GM23338 (cell line): ENCODE data around the gene AMDHD1. TPM values are rescaled to one million over a fixed set of nuclear protein-coding genes. Genes with fewer than 3 reads are reported as not detected.
A peak's percentile ranks its signal among the peaks of the same experiment; 100 is the strongest.

Experiments used
- ATAC-seq: fragments of 200-7000 bp; cut with Tn5 transposase; 3 replicates; pipeline ENCODE4 v1.9.1; 2020
- DNase-seq: peaks from one replicate; pipeline ENCODE4 v3.0.0-alpha.2; 2015; ENCODE audit warnings: low spot score
- H2AFZ ChIP-seq: fragments of 200-600 bp; sonication (generic); 2 replicates; pipeline ENCODE4 v1.8.0; 2016; ENCODE audit warnings: antibody characterized with exemption, mild to moderate bottlenecking, moderate library complexity
- H3F3A ChIP-seq: fragments of 200-600 bp; sonication (generic); replicated peaks from 2 replicates; pipeline ENCODE4 v1.8.0; 2017; ENCODE audit warnings: antibody characterized with exemption, mixed run types, low read depth
- H3K27ac ChIP-seq: fragments of 200-600 bp; sonication (generic); 2 replicates; pipeline ENCODE4 v1.6.1; 2016; ENCODE audit warnings: low read depth
- H3K27me3 ChIP-seq: fragments of 200-600 bp; sonication (generic); 2 replicates; pipeline ENCODE4 v1.8.0; 2016; ENCODE audit warnings: mild to moderate bottlenecking, mixed run types, moderate library complexity; ENCODE audit not compliant: insufficient read depth
- H3K36me3 ChIP-seq: fragments of 200-600 bp; sonication (generic); 2 replicates; pipeline ENCODE4 v1.8.0; 2016; ENCODE audit warnings: mild to moderate bottlenecking; ENCODE audit not compliant: insufficient read depth
- H3K4me1 ChIP-seq: fragments of 200-600 bp; sonication (generic); 2 replicates; pipeline ENCODE4 v1.8.0; 2016; ENCODE audit warnings: mild to moderate bottlenecking, moderate library complexity; ENCODE audit not compliant: insufficient read depth
- H3K4me2 ChIP-seq: fragments of 200-600 bp; sonication (generic); 2 replicates; pipeline ENCODE4 v1.7.1; 2017; ENCODE audit warnings: mixed run types
- H3K4me3 ChIP-seq: fragments of 200-600 bp; sonication (generic); 2 replicates; pipeline ENCODE4 v1.6.1; 2016; ENCODE audit warnings: mixed run types
- H3K79me2 ChIP-seq: fragments of 200-600 bp; sonication (generic); replicated peaks from 2 replicates; pipeline ENCODE4 v1.8.0; 2017; ENCODE audit warnings: mild to moderate bottlenecking; ENCODE audit not compliant: insufficient read depth
- H3K9me2 ChIP-seq: fragments of 200-600 bp; sonication (generic); 2 replicates; pipeline ENCODE4 v1.8.0; 2017; ENCODE audit not compliant: insufficient read depth
- H4K20me1 ChIP-seq: fragments of 200-600 bp; sonication (generic); replicated peaks from 2 replicates; pipeline ENCODE4 v1.8.0; 2017; ENCODE audit warnings: mild to moderate bottlenecking; ENCODE audit not compliant: insufficient read depth
- H3K27ac Mint-ChIP-seq: 2 replicates; pipeline ENCODE4 v1.8.0; 2020; ENCODE audit warnings: inconsistent platforms, mild to moderate bottlenecking, moderate library complexity, mixed read lengths
- H3K27me3 Mint-ChIP-seq: 3 replicates; pipeline ENCODE4 v1.8.0; 2022; ENCODE audit warnings: low read depth, mild to moderate bottlenecking, moderate library complexity, mixed read lengths, inconsistent platforms; ENCODE audit not compliant: insufficient read depth, poor library complexity
- H3K36me3 Mint-ChIP-seq: 3 replicates; pipeline ENCODE4 v1.8.0; 2021; ENCODE audit warnings: low read depth, mild to moderate bottlenecking, inconsistent platforms, moderate library complexity, mixed read lengths
- H3K4me1 Mint-ChIP-seq: 3 replicates; pipeline ENCODE4 v1.8.0; 2020; ENCODE audit warnings: mild to moderate bottlenecking, inconsistent platforms, mixed read lengths
- H3K4me3 Mint-ChIP-seq: 3 replicates; pipeline ENCODE4 v1.8.0; 2021; ENCODE audit warnings: moderate library complexity, mild to moderate bottlenecking, inconsistent platforms, mixed read lengths
- H3K9me3 Mint-ChIP-seq: 3 replicates; pipeline ENCODE4 v1.8.0; 2020; ENCODE audit warnings: moderate library complexity, mild to moderate bottlenecking, inconsistent platforms, mixed read lengths
- CREB1 ChIP-seq: fragments of 250-450 bp; sonication (Bioruptor Pico); IDR thresholded peaks from 2 replicates; pipeline ENCODE4 v1.5.0; 2020; ENCODE audit warnings: low read depth, mild to moderate bottlenecking, moderate library complexity
- NANOG ChIP-seq: IDR thresholded peaks from 2 replicates; pipeline ENCODE4 v1.6.1; 2016; ENCODE audit warnings: antibody characterized with exemption, borderline replicate concordance
- POLR2AphosphoS5 ChIP-seq: IDR thresholded peaks from 2 replicates; pipeline ENCODE4 v1.6.1; 2016; ENCODE audit warnings: antibody characterized with exemption, low read depth
- STAT1 ChIP-seq: IDR thresholded peaks from one replicate; pipeline ENCODE4 v1.6.1; 2016; ENCODE audit warnings: antibody characterized with exemption; ENCODE audit not compliant: unreplicated experiment
- ZNF114 ChIP-seq: fragments of 250-450 bp; sonication (Bioruptor Pico); IDR thresholded peaks from 2 replicates; pipeline ENCODE4 v1.5.0; 2020; ENCODE audit warnings: mild to moderate bottlenecking, moderate library complexity
- ZNF331 ChIP-seq: fragments of 250-450 bp; sonication (Bioruptor Pico); IDR thresholded peaks from 2 replicates; pipeline ENCODE4 v1.5.0; 2020; ENCODE audit warnings: low read depth, mild to moderate bottlenecking, moderate library complexity
- polyA plus RNA-seq: library from polyadenylated mRNA; unstranded; fragments of >200 nt; fragmentation: Nextera tagmentation; extraction: Ambion mirVana; gene quantifications from 2 replicates; pipeline ENCODE4 v1.2.1, GENCODE V29; 2016
- total RNA-seq: library from RNA; depleted of rRNA; stranded (reverse); fragments of >200 nt; shearing (Covaris generic); gene quantifications from 2 replicates; pipeline ENCODE4 v1.2.3, GENCODE V29; 2014
- TF ChIP-seq, protein P1 (sequence below), 2 experiments: fragments of 200-600 bp in 1 of 2; sonication (generic) in 1 of 2; conservative IDR thresholded peaks; 2 replicates each; pipeline versions ENCODE4 v1.5.1 to v1.6.1; 2016 to 2017; ENCODE audit warnings: antibody characterized with exemption in 2 of 2, low read depth in 2 of 2, mild to moderate bottlenecking in 2 of 2, moderate library complexity in 1 of 2
- TF ChIP-seq, protein P2 (sequence below): IDR thresholded peaks from 2 replicates; pipeline ENCODE4 v1.6.1; 2016; ENCODE audit warnings: antibody characterized with exemption

AMDHD1 gene
- total and polyA plus RNA-seq, 2 experiments from 2014 or later: 0.21 to 0.24 TPM

GRCh38 chr12:95909871-95910270 lies 33.3 kb upstream of the AMDHD1 start:
- no peak overlapping the region for H2AFZ ChIP-seq
- no peaks in the 10 kb centered on the region for H3K4me1 Mint-ChIP-seq
- no peak for DNase-seq
- H3K27me3 Mint-ChIP-seq: no peaks in the 10 kb centered on the region
- H4K20me1 ChIP-seq: no peaks in the 10 kb centered on the region
- H3K4me3 ChIP-seq: no peak overlapping the region
- no peak overlapping the region for H3K4me2 ChIP-seq
- no peak overlapping the region for H3K27ac ChIP-seq
- H3K36me3 ChIP-seq: no peaks in the 10 kb centered on the region
- ATAC-seq: no peak
- H3K4me3 Mint-ChIP-seq: no peak overlapping the region
- no peaks in the 10 kb centered on the region for H3K27me3 ChIP-seq
- H3K9me2 ChIP-seq: no peaks in the 10 kb centered on the region
- TF ChIP-seq ZNF331 (no peak), ZNF114 (CRISPR knock-in tag) (no peak), POLR2AphosphoS5 (no peak), CREB1 (CRISPR knock-in tag) (no peak), NANOG (no peak), STAT1 (no peak)
- TF ChIP-seq, protein P1, sequence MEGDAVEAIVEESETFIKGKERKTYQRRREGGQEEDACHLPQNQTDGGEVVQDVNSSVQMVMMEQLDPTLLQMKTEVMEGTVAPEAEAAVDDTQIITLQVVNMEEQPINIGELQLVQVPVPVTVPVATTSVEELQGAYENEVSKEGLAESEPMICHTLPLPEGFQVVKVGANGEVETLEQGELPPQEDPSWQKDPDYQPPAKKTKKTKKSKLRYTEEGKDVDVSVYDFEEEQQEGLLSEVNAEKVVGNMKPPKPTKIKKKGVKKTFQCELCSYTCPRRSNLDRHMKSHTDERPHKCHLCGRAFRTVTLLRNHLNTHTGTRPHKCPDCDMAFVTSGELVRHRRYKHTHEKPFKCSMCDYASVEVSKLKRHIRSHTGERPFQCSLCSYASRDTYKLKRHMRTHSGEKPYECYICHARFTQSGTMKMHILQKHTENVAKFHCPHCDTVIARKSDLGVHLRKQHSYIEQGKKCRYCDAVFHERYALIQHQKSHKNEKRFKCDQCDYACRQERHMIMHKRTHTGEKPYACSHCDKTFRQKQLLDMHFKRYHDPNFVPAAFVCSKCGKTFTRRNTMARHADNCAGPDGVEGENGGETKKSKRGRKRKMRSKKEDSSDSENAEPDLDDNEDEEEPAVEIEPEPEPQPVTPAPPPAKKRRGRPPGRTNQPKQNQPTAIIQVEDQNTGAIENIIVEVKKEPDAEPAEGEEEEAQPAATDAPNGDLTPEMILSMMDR (conservative IDR thresholded peaks at IDR 0.05; ENCODE audit: low read depth in 2 of 2): no peak
- TF ChIP-seq, protein P2, sequence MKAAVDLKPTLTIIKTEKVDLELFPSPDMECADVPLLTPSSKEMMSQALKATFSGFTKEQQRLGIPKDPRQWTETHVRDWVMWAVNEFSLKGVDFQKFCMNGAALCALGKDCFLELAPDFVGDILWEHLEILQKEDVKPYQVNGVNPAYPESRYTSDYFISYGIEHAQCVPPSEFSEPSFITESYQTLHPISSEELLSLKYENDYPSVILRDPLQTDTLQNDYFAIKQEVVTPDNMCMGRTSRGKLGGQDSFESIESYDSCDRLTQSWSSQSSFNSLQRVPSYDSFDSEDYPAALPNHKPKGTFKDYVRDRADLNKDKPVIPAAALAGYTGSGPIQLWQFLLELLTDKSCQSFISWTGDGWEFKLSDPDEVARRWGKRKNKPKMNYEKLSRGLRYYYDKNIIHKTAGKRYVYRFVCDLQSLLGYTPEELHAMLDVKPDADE: no peak
- no peaks in the 10 kb centered on the region for H3K36me3 Mint-ChIP-seq
- no peaks in the 10 kb centered on the region for H3K79me2 ChIP-seq
- H3K4me1 ChIP-seq: no peaks in the 10 kb centered on the region
- H3F3A ChIP-seq: no peaks in the 10 kb centered on the region
- H3K27ac Mint-ChIP-seq: no peak overlapping the region
- no peaks in the 10 kb centered on the region for H3K9me3 Mint-ChIP-seq

- Histone ChIP-seq H3K9me2 (no peaks in the 10 kb centered on the region), H3K4me3 (no peak overlapping the region), H3K79me2 (no peaks in the 10 kb centered on the region), H3K27ac (no peak overlapping the region), H4K20me1 (no peaks in the 10 kb centered on the region), H2AFZ (peak overlapping the region; percentile 12; the same call in 1 of the 2 replicates), H3K27me3 (no peaks in the 10 kb centered on the region), H3F3A (no peaks in the 10 kb centered on the region), H3K4me2 (no peak overlapping the region), H3K36me3 (no peaks in the 10 kb centered on the region), H3K4me1 (no peaks in the 10 kb centered on the region)
- peak; percentile 86 for DNase-seq
- TF ChIP-seq STAT1: no peak
- no peak for TF ChIP-seq ZNF114 (CRISPR knock-in tag)
- TF ChIP-seq, protein P1 (conservative IDR thresholded peaks at IDR 0.05; ENCODE audit: low read depth in 2 of 2): peak; percentile 89 to 98
- Mint-ChIP-seq H3K27me3 (peaks cover 6% of the 10 kb centered on the region), H3K4me3 (no peak overlapping the region), H3K4me1 (no peaks in the 10 kb centered on the region), H3K27ac (no peak overlapping the region), H3K9me3 (peaks cover 3% of the 10 kb centered on the region; the same call in 1 of the 3 replicates), H3K36me3 (no peaks in the 10 kb centered on the region)
- peak; percentile 100 for ATAC-seq
These were observed 24.7 kb upstream of the AMDHD1 start for GRCh38 chr12:95918194-95918993.
